ENCODE data around the gene ARRDC2.
"Not testable (repeated sequence)": the region's sequence is repeated elsewhere in the genome, so short reads cannot be mapped to it uniquely, and the experiment has no call there.

The ARRDC2 gene

GRCh38 chr19:17989425-17990094, 18.4 kb upstream of the ARRDC2 start:
- DNase-seq (ENCODE audit: low read depth in 2 of 2) = no peak

DNA sequence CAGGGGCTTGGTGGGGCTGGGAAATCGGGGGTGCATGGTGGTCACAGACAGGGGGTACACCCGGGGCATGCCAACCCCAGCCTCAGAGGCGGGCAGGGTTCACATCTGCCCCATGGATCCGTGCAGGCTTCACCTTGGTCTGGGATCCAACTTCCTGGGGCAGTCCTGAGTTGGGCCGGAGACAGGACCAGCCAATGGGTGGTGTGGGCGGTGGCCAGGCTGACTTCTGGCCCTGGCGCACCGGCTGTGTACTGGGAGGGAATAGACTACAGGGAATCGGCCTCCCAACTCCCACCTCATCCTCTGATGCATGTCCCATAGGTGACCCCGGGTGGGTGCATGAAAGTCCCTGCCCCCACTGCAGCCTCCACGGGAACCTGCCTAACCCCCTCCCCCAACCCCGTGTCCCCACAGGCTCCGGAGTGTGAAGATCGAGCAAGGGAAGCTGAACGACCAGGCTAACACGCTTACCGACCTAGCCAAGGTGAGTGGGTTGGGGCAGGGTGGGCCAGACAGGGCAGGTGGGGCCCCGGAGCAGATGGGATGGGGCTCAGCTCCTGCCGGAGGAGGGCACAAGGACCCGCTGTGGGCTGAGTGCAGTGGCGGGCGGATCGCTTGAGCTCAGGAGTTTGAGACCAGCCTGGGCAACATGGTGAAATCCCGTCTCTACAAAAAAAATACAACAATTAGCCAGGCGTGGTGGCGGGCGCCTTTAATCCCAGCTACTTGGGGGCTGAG, 14.7 kb upstream of the ARRDC2 start:
- no peak for DNase-seq (ENCODE audit: low read depth in 2 of 2)

GRCh38 chr19:17996826-17997316, 11.1 kb upstream of the ARRDC2 start:
- DNase-seq (ENCODE audit: low read depth in 2 of 2) = peak; percentile 29 to 32

- DNase-seq (ENCODE audit: low read depth in 2 of 2) = no peak
Measured at GRCh38 chr19:17997969-17998826, 9.8 kb upstream of the ARRDC2 start.

DNA sequence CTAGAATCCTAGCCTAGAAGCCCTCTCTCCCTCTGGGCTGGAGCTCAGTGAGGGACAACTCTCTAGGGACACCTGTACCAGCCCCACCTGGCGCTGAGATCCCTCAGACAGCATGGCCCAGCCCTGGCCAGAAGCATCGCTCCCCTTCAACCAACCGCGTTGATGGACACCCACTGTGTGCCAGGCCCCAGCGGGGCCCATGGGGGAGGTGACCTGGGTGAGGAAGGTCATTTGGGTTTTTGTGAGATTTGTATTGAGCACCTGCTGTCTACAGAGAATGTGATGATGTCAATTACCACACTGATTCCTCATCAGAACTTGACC, 9.2 kb upstream of the ARRDC2 start:
- no peak for DNase-seq (ENCODE audit: low read depth in 2 of 2)

DNA sequence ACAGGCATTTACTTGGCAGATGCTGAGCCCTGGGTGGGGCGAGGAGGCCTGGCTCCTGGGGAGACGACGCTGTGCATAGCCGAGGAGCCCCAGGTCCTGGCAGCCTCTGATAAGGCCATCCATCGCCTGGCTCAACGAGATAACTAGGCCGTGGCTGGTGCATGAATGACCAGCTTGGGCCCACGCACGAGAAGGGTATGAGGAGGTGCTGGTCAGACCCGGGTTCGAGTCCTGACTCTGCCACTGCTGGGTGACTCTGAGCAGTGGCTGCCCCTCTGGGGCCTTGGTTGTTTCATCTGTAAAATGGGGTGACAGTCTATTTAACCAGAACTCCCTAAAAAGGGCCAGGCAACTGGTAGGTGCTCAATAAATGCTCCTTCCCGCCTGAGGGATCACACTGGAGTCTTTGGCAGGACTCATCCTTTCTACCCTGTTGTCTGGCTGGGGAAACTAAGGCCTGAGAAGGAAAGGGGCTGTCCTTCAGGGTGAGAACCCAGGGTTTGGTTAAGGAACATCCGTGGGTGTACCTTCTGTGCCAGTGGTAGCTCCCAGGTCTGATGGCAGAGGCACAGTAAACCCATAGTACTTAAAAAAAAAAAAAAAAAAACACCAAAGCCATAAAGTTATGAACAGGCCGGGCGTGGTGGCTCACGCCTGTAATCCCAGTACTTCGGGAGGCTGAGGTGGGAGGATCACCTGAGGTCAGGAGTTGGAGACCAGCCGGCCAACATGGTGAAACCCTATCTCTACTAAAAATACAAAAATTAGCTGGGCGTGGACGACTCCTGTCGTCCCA, 8.1 kb upstream of the ARRDC2 start:
- no peak for DNase-seq (ENCODE audit: low read depth in 2 of 2)

GRCh38 chr19:18000480-18000914, 7.5 kb upstream of the ARRDC2 start:
- DNase-seq (ENCODE audit: low read depth in 2 of 2) = no peak

DNA sequence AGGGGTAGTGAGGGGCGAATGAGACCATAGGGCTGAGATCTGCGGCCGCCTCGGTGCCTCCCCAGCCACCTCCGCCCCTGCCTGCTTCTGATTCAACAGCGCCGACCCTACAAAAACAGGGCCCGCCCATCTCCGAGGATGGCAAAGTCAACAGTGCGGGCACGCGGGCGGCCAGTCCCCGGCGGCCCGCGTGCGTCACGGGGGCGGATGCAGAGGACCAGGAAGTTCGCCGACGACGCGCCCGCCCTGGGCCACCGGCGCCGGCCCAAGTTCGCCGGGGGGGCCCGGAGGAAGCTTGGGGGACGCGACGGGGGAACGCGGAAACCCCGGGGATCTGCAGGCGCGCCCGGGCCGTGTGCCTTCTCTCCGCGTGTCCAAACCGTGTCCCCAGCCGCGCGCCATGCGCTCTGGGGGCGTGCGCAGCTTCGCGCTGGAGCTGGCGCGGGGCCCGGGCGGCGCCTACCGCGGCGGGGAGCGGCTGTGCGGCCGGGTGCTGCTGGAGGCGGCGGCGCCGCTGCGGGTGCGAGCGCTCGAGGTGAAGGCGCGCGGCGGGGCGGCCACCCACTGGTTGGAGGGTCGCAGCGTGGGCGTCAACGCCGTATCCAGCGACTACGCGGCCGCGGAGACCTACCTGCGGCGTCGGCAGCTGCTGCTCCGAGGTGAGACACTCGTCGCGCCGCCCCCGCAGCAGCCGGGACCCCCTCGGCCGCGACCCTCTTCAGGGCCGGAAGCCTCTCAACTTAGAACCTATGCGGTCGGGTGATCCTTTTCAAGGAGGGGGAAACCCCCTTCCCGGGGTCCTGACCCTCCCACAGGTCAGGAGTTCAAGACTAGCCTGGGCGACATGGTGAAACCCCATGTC, 6.8 kb upstream of the ARRDC2 start:
- DNase-seq (ENCODE audit: low read depth in 2 of 2) = peak in 1 of 2 experiments; percentile 32

DNA sequence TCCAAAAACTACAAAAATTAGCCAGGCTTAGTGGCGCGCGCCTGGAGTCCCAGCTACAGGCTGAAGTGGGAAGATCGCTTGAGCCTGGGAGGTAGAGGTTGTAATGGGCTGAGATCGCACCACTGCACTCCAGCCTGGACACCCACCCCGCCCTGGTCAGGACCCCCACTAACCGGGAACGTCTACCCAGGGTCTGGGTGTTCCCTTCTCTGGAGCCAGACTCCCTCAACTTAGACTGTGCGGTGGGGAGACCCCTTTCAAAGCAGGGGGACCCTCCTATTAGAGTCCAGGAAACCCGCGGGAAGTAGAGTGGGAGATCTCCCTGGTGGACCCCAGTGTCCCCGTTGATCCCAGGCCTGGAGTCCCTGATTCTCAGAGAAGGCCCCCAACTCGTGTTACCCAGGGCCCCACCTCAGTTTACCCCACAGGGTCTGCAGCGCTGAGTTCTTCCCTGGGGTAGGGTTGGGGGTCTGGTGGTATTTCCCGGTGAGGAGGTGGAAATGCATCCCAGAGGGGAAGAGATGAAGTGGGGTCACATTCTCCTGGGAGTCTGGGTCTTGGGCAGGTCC, 6.1 kb upstream of the ARRDC2 start:
- DNase-seq (ENCODE audit: low read depth in 2 of 2) = no peak

- DNase-seq (ENCODE audit: low read depth in 2 of 2) = no peak
Measured at GRCh38 chr19:18002347-18002850, 5.6 kb upstream of the ARRDC2 start.

GRCh38 chr19:18005750-18006149, 2.2 kb upstream of the ARRDC2 start:
- not testable (repeated sequence) for DNase-seq (ENCODE audit: low read depth in 2 of 2)

GRCh38 chr19:18007044-18007916, 690 bp upstream of the ARRDC2 start:
- DNase-seq (ENCODE audit: low read depth in 2 of 2) = peak in 1 of 2 experiments; percentile 34

DNA sequence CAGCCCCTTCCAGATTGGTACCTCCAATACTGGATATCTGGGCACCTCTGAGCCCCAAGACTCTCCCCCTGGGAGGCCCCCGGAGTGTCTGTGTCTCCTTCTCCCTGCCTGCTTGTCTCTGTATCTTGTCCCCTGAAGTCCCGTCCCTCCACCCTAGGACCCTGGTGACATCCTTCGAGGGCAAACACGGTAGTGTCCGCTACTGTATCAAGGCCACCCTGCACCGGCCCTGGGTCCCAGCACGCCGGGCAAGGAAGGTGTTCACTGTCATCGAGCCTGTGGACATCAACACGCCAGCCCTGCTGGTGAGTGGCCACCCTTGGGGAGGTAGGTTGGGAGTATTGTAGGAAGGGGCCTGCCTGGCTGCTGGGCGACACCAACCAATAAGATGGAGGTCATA, 844 bp downstream of the ARRDC2 start:
- no peak for DNase-seq (ENCODE audit: low read depth in 2 of 2)

GRCh38 chr19:18009412-18010066, 1.6 kb downstream of the ARRDC2 start:
- DNase-seq (ENCODE audit: low read depth in 2 of 2) = no peak

- DNase-seq (ENCODE audit: low read depth in 2 of 2) = no peak
Measured at GRCh38 chr19:18010149-18010548, 2.2 kb downstream of the ARRDC2 start.

DNA sequence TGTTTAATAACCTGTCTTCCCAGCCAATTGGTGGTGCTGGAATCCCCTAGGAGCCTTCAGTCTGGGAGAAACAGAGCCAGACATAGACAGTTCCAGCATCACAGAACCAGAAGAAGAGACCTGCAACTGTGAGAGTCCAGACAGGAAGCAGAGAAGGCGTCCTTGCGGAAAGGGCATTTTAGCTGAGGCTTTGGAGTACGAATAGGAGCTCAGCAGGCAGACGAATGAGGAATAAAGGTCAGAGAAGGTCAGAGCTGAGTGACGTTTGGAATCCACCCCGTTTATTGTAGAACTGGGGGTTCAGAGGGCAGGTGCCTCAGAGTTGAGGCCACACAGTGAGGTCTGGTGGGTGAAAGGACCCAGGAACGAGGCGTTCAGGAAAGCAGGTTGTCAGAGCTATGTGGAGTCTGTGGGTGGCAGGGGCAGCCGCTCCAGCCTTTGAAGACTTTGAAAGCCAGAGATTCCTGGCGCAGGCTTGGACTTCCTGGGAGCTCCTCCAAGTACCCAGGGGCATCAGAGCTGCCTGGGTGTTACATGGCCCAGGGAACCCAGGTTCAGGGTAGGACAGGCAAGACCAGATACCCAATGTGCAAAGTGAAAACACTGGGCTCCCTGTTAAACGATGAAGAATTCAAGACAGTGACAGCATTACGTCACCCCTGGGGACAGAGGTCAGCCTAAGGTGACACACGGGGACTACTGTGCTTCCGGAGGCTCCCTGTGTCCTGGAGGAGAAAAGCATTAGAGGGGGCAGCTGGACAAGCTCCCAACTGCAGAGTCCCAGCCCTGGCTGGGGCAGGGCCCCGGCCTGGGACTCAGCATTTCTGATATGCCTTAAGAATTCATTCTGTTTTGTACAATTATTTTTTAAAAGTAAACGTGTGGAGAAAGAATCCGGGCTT, 5.5 kb downstream of the ARRDC2 start:
- no peak for DNase-seq (ENCODE audit: low read depth in 2 of 2)

DNA sequence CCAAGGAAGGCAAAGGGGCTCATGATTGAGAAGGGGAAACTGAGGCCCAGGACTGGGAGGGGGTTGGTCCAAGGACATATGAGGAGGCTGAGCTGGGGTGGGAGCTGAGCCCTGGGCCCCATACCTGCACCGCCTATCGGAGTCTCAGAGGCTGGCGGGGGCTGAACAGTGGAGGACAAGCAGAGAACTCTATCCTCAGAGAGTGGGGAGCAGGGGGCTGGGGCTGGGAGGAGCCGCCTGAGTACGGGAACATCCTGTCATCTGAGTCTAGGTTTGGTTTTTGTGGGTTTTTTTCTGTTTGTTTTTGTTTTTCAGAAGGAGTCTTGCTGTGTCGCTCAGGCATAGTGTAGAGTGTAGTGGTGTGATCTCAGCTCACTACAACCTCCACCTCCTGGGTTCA, 6.2 kb downstream of the ARRDC2 start:
- DNase-seq (ENCODE audit: low read depth in 2 of 2) = no peak

Measured in fibroblast of skin of left quadriceps (primary cell).